H1 (cell line): ENCODE measurements around the gene DCUN1D4. TPM values are rescaled to one million over a fixed set of nuclear protein-coding genes. Genes with fewer than 3 reads are reported as not detected.

Experiments
- CTCF ChIA-PET: fragments of 300-600 bp; sonication (Branson Sonifier 250); formaldehyde crosslinking; loops from one replicate; lab custom pipeline; 2021; ENCODE audit not compliant: partially characterized antibody; lab: Charles Lee
- POLR2A ChIA-PET: fragments of 300-600 bp; sonication (Branson Sonifier 250); formaldehyde crosslinking; loops from one replicate; lab custom pipeline; 2021; ENCODE audit warnings: inconsistent platforms; ENCODE audit not compliant: partially characterized antibody; lab: Charles Lee
- DNase-seq, 2 experiments: peaks; one replicate each; pipeline versions ENCODE4 v3.0.0 to v3.0.0-alpha.2; 2010 to 2022; ENCODE audit warnings: low spot score in 2 of 2, low read depth in 1 of 2, mixed read lengths in 1 of 2
- FAIRE-seq: peaks from 2 replicates; lab custom pipeline; 2011; peaks lifted over from hg19 to GRCh38; lab: Jason Lieb, UNC
- H2AFZ ChIP-seq: 2 replicates; pipeline ENCODE4 v1.8.1; 2012; ENCODE audit warnings: low read length, inconsistent platforms
- H2AK5ac ChIP-seq: 2 replicates; pipeline ENCODE4 v1.6.1; 2013; ENCODE audit warnings: low read depth, low read length
- H2BK120ac ChIP-seq: replicated peaks from 2 replicates; pipeline ENCODE3; 2013; ENCODE audit warnings: low read depth, low read length, inconsistent platforms
- H2BK12ac ChIP-seq: 2 replicates; pipeline ENCODE4 v1.6.1; 2013; ENCODE audit warnings: low read depth, low read length
- H2BK15ac ChIP-seq: 2 replicates; pipeline ENCODE4 v1.6.1; 2013; ENCODE audit warnings: low read length
- H2BK20ac ChIP-seq: 2 replicates; pipeline ENCODE4 v1.6.1; 2013; ENCODE audit warnings: low read length
- H2BK5ac ChIP-seq: 2 replicates; pipeline ENCODE4 v1.6.1; 2013; ENCODE audit warnings: low read depth, low read length
- H3K14ac ChIP-seq: 2 replicates; pipeline ENCODE4 v1.6.1; 2013; ENCODE audit warnings: inconsistent platforms; ENCODE audit not compliant: insufficient read length
- H3K18ac ChIP-seq: 2 replicates; pipeline ENCODE4 v1.6.1; 2013; ENCODE audit warnings: low read length; ENCODE audit errors: extremely low read depth
- H3K23ac ChIP-seq: 2 replicates; pipeline ENCODE4 v1.6.1; 2013; ENCODE audit warnings: inconsistent platforms; ENCODE audit not compliant: insufficient read length
- H3K23me2 ChIP-seq: 2 replicates; pipeline ENCODE4 v1.6.1; 2013; ENCODE audit warnings: low read depth, low read length
- H3K27ac ChIP-seq: 2 replicates; pipeline ENCODE4 v1.6.1; 2011; ENCODE audit warnings: low read depth, low read length, inconsistent platforms
- H3K27me3 ChIP-seq, 4 experiments: replicated peaks in 1 of 4; 1 replicate in 1 of 4; 2 replicates in 3 of 4; pipeline versions ENCODE4 v1.6.1 to v1.8.1; 2011 to 2013; ENCODE audit warnings: low read length in 3 of 4, mild to moderate bottlenecking in 3 of 4, inconsistent platforms in 2 of 4, mixed read lengths in 2 of 4, moderate library complexity in 1 of 4; ENCODE audit not compliant: control insufficient read depth in 3 of 4, insufficient read depth in 3 of 4; ENCODE audit errors: extremely low read depth in 1 of 4
- H3K36me3 ChIP-seq, 4 experiments: 2 replicates each; pipeline versions ENCODE4 v1.6.1 to v1.8.1; 2011 to 2013; ENCODE audit warnings: mild to moderate bottlenecking in 4 of 4, low read length in 3 of 4, moderate library complexity in 2 of 4, control low read depth in 1 of 4, inconsistent platforms in 1 of 4; ENCODE audit not compliant: insufficient read depth in 4 of 4, control insufficient read depth in 2 of 4
- H3K4ac ChIP-seq: replicated peaks from 2 replicates; pipeline ENCODE3; 2013; ENCODE audit warnings: low read length, low read depth, mixed read lengths, inconsistent platforms; ENCODE audit not compliant: insufficient read length
- H3K4me1 ChIP-seq, 4 experiments: replicated peaks in 1 of 4; 1 replicate in 1 of 4; 2 replicates in 3 of 4; pipeline versions ENCODE4 v1.6.1 to v1.8.1; 2011 to 2013; ENCODE audit warnings: low read length in 3 of 4, inconsistent platforms in 2 of 4, mixed read lengths in 1 of 4; ENCODE audit not compliant: insufficient read depth in 4 of 4, control insufficient read depth in 3 of 4
- H3K4me2 ChIP-seq, 2 experiments: 2 replicates each; pipeline versions ENCODE4 v1.6.1 to v1.8.1; 2011 to 2013; ENCODE audit warnings: low read depth in 2 of 2, low read length in 2 of 2, control low read depth in 1 of 2, inconsistent platforms in 1 of 2, mild to moderate bottlenecking in 1 of 2; ENCODE audit not compliant: insufficient read depth in 1 of 2
- H3K4me3 ChIP-seq, 4 experiments: fragments of 200-600, 300-600 bp in 1 of 4; sonication (generic), shearing (Covaris generic), sonication (Bioruptor Twin) in 1 of 4; 2 replicates each; pipeline versions ENCODE4 v1.5.1 to v1.8.1; 2011 to 2016; ENCODE audit warnings: low read length in 4 of 4, low read depth in 3 of 4, control low read depth in 2 of 4, inconsistent platforms in 2 of 4, mild to moderate bottlenecking in 2 of 4, mixed read lengths in 1 of 4, moderate library complexity in 1 of 4; ENCODE audit not compliant: insufficient read depth in 2 of 4; ENCODE audit errors: extremely low read depth in 1 of 4
- H3K56ac ChIP-seq: replicated peaks from 2 replicates; pipeline ENCODE3; 2013; ENCODE audit warnings: low read depth, mild to moderate bottlenecking, mixed read lengths, low read length, inconsistent platforms; ENCODE audit not compliant: insufficient read length
- H3K79me1 ChIP-seq: 2 replicates; pipeline ENCODE4 v1.6.1; 2013; ENCODE audit warnings: low read depth, low read length, control low read depth
- H3K79me2 ChIP-seq, 2 experiments: 2 replicates each; pipeline versions ENCODE4 v1.6.1 to v1.8.1; 2012 to 2013; ENCODE audit warnings: low read length in 2 of 2, mild to moderate bottlenecking in 2 of 2, inconsistent platforms in 1 of 2; ENCODE audit not compliant: insufficient read depth in 2 of 2, control insufficient read depth in 1 of 2
- H3K9ac ChIP-seq, 4 experiments: replicated peaks in 1 of 4; 1 replicate in 1 of 4; 2 replicates in 3 of 4; pipeline versions ENCODE4 v1.6.1 to v1.8.1; 2011 to 2013; ENCODE audit warnings: low read depth in 3 of 4, low read length in 3 of 4, control low read depth in 2 of 4, mild to moderate bottlenecking in 2 of 4, moderate library complexity in 2 of 4, inconsistent platforms in 1 of 4; ENCODE audit errors: extremely low read depth in 1 of 4
- H3K9me3 ChIP-seq, 2 experiments: 2 replicates each; pipeline versions ENCODE4 v1.6.1 to v1.8.1; 2012 to 2013; ENCODE audit warnings: mild to moderate bottlenecking in 2 of 2, moderate library complexity in 2 of 2, control low read depth in 1 of 2, inconsistent platforms in 1 of 2, low read depth in 1 of 2, low read length in 1 of 2, mixed read lengths in 1 of 2; ENCODE audit not compliant: insufficient read depth in 2 of 2
- H4K20me1 ChIP-seq, 2 experiments: replicated peaks in 1 of 2; 2 replicates each; pipeline versions ENCODE3 to v1.8.1; 2011 to 2013; ENCODE audit warnings: inconsistent platforms in 2 of 2, low read length in 2 of 2, mild to moderate bottlenecking in 1 of 2; ENCODE audit not compliant: insufficient read depth in 2 of 2, control insufficient read depth in 1 of 2
- H4K5ac ChIP-seq: 2 replicates; pipeline ENCODE4 v1.6.1; 2013; ENCODE audit warnings: low read length, low read depth, mixed read lengths, inconsistent platforms; ENCODE audit not compliant: insufficient read length
- H4K8ac ChIP-seq: 2 replicates; pipeline ENCODE4 v1.8.0; 2013; ENCODE audit warnings: mild to moderate bottlenecking, moderate library complexity, low read length, inconsistent platforms; ENCODE audit not compliant: insufficient read depth; ENCODE audit errors: extremely low read depth
- H4K91ac ChIP-seq: replicated peaks from 2 replicates; pipeline ENCODE3; 2013; ENCODE audit warnings: low read length, mixed read lengths, inconsistent platforms; ENCODE audit not compliant: insufficient read length
- CBX5 ChIP-seq: fragments of 300-800, 300-1000 bp; sonication (generic); IDR thresholded peaks from 2 replicates; pipeline ENCODE4 v1.7.1; 2016; ENCODE audit warnings: antibody characterized with exemption, low read length, low read depth
- CTBP2 ChIP-seq: IDR thresholded peaks from 2 replicates; pipeline ENCODE4 v1.7.0; 2011; ENCODE audit warnings: borderline replicate concordance, mild to moderate bottlenecking, moderate library complexity, mixed read lengths, low read length; ENCODE audit not compliant: insufficient read depth, insufficient read length
- KDM4A ChIP-seq: IDR thresholded peaks from one replicate; pipeline ENCODE4 v1.7.1; 2012; ENCODE audit warnings: low read depth, mild to moderate bottlenecking, moderate library complexity, low read length, inconsistent platforms; ENCODE audit not compliant: severe bottlenecking
- KDM5A ChIP-seq: fragments of 200-600 bp; IDR thresholded peaks from 2 replicates; pipeline ENCODE4 v1.7.1; 2012; ENCODE audit warnings: mild to moderate bottlenecking, low read length, inconsistent platforms, mixed read lengths
- NRF1 ChIP-seq: IDR thresholded peaks from 2 replicates; pipeline ENCODE4 v1.6.1; 2011; ENCODE audit warnings: mild to moderate bottlenecking, low read depth, low read length, improper control_type of control experiment
- RXRA ChIP-seq: IDR thresholded peaks from 2 replicates; pipeline ENCODE4 v1.6.1; 2011; ENCODE audit warnings: low read depth, mild to moderate bottlenecking, low read length, moderate library complexity; ENCODE audit not compliant: insufficient read depth
- SP1 ChIP-seq: IDR thresholded peaks from 2 replicates; pipeline ENCODE4 v1.6.1; 2011; ENCODE audit warnings: low read depth, low read length
- TAF1 ChIP-seq: IDR thresholded peaks from 2 replicates; pipeline ENCODE4 v1.6.1; 2011; ENCODE audit warnings: mild to moderate bottlenecking, low read depth, low read length
- WGBS, 2 experiments: shearing (Covaris generic) in 1 of 2; methylation state at CpG; one replicate each; pipeline versions ENCODE4 v1.1.6 to v1.1.7; 2013 to 2015; ENCODE audit warnings: low lambda C conversion rate in 2 of 2, mixed read lengths in 2 of 2, inconsistent platforms in 1 of 2, low coverage in 1 of 2, missing lambda C conversion rate in 1 of 2; ENCODE audit not compliant: insufficient replicate concordance in 2 of 2, insufficient coverage in 1 of 2, insufficient read length in 1 of 2; ENCODE audit errors: extremely low coverage in 1 of 2, missing lambda C conversion rate in 1 of 2; 5-methylcytosine and 5-hydroxymethylcytosine counted together
- polyA plus RNA-seq, 7 experiments: library from polyadenylated mRNA; depleted of rRNA in 3 of 7; stranded (reverse) in 5 of 7; unstranded in 2 of 7; fragments of >200 nt in 5 of 7; fragments of 200-250 nt in 2 of 7; gene quantifications; 1 replicate in 5 of 7; 2 replicates in 1 of 7; 4 replicates in 1 of 7; pipeline versions ENCODE4 v1.2.1 to v1.2.3, GENCODE V29; 2011 to 2013; ENCODE audit warnings: missing spikeins in 2 of 7, mixed read lengths in 2 of 7
- total RNA-seq: library from RNA; stranded (reverse); fragmentation: NEBNext Ultra II Directional; extraction: Animal tissue kit (Norgen Biotek cat#: 25700); gene quantifications from 2 replicates; pipeline ENCODE4 v1.2.1, GENCODE V29; 2021

Gene DCUN1D4
- total and polyA plus RNA-seq, 2 of the 8 experiments (the other 6 are each of a cell fraction or from before 2014, with no cell fraction given): 22.9 to 55.9 TPM

DNA sequence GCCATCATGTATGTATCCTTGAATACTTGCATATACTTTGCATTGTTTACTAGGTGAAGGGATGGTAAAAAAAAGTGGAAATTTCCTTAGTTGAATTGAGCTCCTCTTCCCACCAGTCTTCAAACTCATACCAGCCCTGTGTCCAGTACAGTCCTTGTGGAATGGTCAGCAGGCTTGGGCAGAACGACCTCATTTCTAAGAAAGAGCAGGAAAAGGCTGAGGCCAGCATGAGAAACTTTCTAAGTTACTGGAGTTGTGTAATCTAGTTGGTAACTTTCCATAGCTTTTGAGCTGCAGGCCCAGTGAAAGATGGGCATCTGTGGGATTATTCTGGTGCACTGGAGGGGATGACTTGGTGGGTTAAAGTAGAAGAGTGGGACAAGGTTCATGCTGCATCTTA, 87.6 kb downstream of the DCUN1D4 start:
- Histone ChIP-seq H2AK5ac (no peak overlapping the region), H4K20me1 (no peaks in the 10 kb centered on the region), H4K91ac (no peak overlapping the region), H3K23me2 (no peaks in the 10 kb centered on the region), H3K14ac (no peak overlapping the region), H3K9ac (no peak overlapping the region), H2AFZ (no peak overlapping the region), H2BK120ac (no peak overlapping the region), H2BK12ac (no peak overlapping the region), H3K27ac (no peak overlapping the region), H3K4me2 (no peak overlapping the region), H2BK15ac (no peak overlapping the region), H3K36me3 (no peaks in the 10 kb centered on the region), H3K4ac (no peak overlapping the region), H3K4me3 (no peak overlapping the region), H3K23ac (no peak overlapping the region), H3K79me1 (no peaks in the 10 kb centered on the region), H3K79me2 (no peaks in the 10 kb centered on the region), H4K5ac (no peak overlapping the region), H2BK20ac (no peak overlapping the region), H4K8ac (no peak overlapping the region), H3K9me3 (no peaks in the 10 kb centered on the region), H3K56ac (no peak overlapping the region), H3K4me1 (no peaks in the 10 kb centered on the region), H2BK5ac (no peak overlapping the region), H3K27me3 (no peaks in the 10 kb centered on the region), H3K18ac (no peak overlapping the region)
- no peak for DNase-seq
- POLR2A ChIA-PET: no interaction called here
- CTCF ChIA-PET: interaction anchor here (0.6 to 1.1 kb wide), 2 partner anchors 11 to 34 kb away, joined by 3 to 4 read pairs; no protein-coding TSS in a partner anchor
- FAIRE-seq: no peak
- WGBS, 2 experiments: 69% methylated on average over 1 of the region's 1 CpG; no CpG with 5 or more reads in 1 of the 2 experiments
- TF ChIP-seq CTBP2 (no peak), SP1 (no peak), CBX5 (no peak), KDM5A (no peak), RXRA (no peak), KDM4A (no peak), TAF1 (no peak), NRF1 (no peak)
